Tibial artery (tissue), 4 donors: ENCODE results near the gene CHST11.
A peak's percentile ranks its signal among the peaks of the same experiment; 100 is the strongest.

Experiments used
- DNase-seq, 2 donors: peaks; one replicate each; pipeline ENCODE4 v3.0.0-alpha.2; 2019
- H3K27ac ChIP-seq, 2 donors: fragments of 200-600 bp; sonication (generic) in 1 of 2; 1 replicate in 1 of 2; 2 replicates in 1 of 2; pipeline ENCODE4 v1.5.1; 2018 to 2019; ENCODE audit warnings: mild to moderate bottlenecking in 1 of 2
- H3K27me3 ChIP-seq, 2 donors: fragments of 200-600 bp; sonication (generic) in 1 of 2; one replicate each; pipeline versions ENCODE4 v1.5.1 to v1.6.0; 2016 to 2019
- H3K36me3 ChIP-seq, 3 donors: fragments of 200-600 bp; sonication (generic) in 2 of 3; one replicate each; pipeline ENCODE4 v1.5.1; 2016 to 2019; ENCODE audit warnings: mild to moderate bottlenecking in 2 of 3
- H3K4me1 ChIP-seq, 4 donors: fragments of 200-600 bp; sonication (generic) in 2 of 4; 1 replicate in 3 of 4; 2 replicates in 1 of 4; pipeline ENCODE4 v1.5.1; 2016 to 2019
- H3K4me3 ChIP-seq, 2 donors: fragments of 200-600 bp; sonication (generic) in 1 of 2; 1 replicate in 1 of 2; 2 replicates in 1 of 2; pipeline ENCODE4 v1.5.1; 2018 to 2019; ENCODE audit warnings: mild to moderate bottlenecking in 2 of 2
- H3K9me3 ChIP-seq, 3 donors: fragments of 200-600 bp; sonication (generic) in 1 of 3; one replicate each; pipeline ENCODE4 v1.5.1; 2016 to 2019
- intact Hi-C: fragments of 100-400 bp; cut with DNase I; formaldehyde crosslinking; loops from one replicate; pipeline ENCODE4 v1.15.0; 2023; ENCODE audit warnings: low total_unique reads
- TF ChIP-seq, protein P1 (sequence below), 2 experiments: fragments of 200-600 bp in 1 of 2; fragments of 450-650 bp in 1 of 2; IDR thresholded peaks; one replicate each; pipeline ENCODE4 v1.5.1; 2017 to 2019; ENCODE audit warnings: antibody characterized with exemption in 2 of 2, mild to moderate bottlenecking in 1 of 2, moderate library complexity in 1 of 2

The CHST11 gene

DNA sequence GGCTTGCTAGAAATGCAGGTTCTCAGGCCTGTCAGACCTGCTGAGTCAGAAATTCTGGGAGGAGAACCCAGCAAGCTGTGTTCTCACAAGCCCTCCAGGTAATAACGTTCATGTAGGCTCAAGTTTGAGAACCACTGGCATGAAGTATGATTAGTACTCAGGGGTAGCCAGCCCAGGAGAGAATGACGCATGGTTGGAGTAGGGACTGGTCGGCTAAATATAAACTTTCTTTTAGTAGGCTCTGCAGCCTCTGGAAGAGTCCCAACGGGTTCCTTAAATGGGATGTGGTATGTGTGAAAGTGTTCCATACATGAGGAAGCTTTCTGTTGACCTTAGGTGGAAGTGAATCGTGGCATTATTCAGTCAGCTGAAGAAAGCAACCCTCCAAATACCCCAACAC is 292.0 kb downstream of the CHST11 start:
- peak overlapping the region; percentile 25 to 58 for H3K27ac ChIP-seq
- intact Hi-C loops: no loop called here
- H3K4me3 ChIP-seq: no peak overlapping the region
- peaks cover 0 to 15% (median 5%) of the 10 kb centered on the region in 4 donors for H3K4me1 ChIP-seq
- no peaks in the 10 kb centered on the region for H3K9me3 ChIP-seq
- H3K27me3 ChIP-seq: no peaks in the 10 kb centered on the region
- peak; percentile 41 to 72 for DNase-seq
- no peaks in the 10 kb centered on the region for H3K36me3 ChIP-seq
- TF ChIP-seq, protein P1, sequence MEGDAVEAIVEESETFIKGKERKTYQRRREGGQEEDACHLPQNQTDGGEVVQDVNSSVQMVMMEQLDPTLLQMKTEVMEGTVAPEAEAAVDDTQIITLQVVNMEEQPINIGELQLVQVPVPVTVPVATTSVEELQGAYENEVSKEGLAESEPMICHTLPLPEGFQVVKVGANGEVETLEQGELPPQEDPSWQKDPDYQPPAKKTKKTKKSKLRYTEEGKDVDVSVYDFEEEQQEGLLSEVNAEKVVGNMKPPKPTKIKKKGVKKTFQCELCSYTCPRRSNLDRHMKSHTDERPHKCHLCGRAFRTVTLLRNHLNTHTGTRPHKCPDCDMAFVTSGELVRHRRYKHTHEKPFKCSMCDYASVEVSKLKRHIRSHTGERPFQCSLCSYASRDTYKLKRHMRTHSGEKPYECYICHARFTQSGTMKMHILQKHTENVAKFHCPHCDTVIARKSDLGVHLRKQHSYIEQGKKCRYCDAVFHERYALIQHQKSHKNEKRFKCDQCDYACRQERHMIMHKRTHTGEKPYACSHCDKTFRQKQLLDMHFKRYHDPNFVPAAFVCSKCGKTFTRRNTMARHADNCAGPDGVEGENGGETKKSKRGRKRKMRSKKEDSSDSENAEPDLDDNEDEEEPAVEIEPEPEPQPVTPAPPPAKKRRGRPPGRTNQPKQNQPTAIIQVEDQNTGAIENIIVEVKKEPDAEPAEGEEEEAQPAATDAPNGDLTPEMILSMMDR (IDR thresholded peaks at IDR 0.05): no peak

GRCh38 chr12:104749545-104749944 is 292.8 kb downstream of the CHST11 start:
- Histone ChIP-seq H3K27ac (peak overlapping the region in 1 of 2 donors; percentile 58), H3K4me1 (peaks cover 0 to 15% (median 5%) of the 10 kb centered on the region in 4 donors), H3K9me3 (no peaks in the 10 kb centered on the region), H3K36me3 (no peaks in the 10 kb centered on the region), H3K27me3 (no peaks in the 10 kb centered on the region), H3K4me3 (no peak overlapping the region)
- TF ChIP-seq, protein P1 (IDR thresholded peaks at IDR 0.05): no peak
- no peak for DNase-seq
- intact Hi-C loops: no loop called here

DNA sequence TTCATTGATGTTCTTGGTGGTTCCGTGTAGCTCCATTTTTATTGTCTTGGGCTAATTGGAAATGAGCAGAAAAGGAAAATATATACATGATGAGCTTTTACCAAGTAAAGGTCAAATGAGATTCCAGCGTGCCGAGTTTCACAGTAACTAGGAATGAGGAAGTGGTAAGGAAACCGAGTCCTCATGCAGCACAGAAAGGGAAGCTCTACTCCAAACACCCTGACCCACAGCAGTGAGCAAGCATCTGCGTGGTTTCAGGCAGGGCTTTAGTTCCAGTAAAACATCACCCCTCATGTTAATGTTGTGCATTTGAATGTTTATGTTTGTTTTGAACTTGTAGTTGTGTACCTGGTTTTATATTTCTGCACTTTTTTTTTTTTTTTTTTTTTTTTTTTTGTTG is 293.3 kb downstream of the CHST11 start:
- intact Hi-C loops: no loop called here
- H3K9me3 ChIP-seq: no peaks in the 10 kb centered on the region
- no peaks in the 10 kb centered on the region for H3K36me3 ChIP-seq
- H3K27me3 ChIP-seq: no peaks in the 10 kb centered on the region
- peaks cover 0 to 15% (median 5%) of the 10 kb centered on the region in 4 donors for H3K4me1 ChIP-seq
- TF ChIP-seq, protein P1 (IDR thresholded peaks at IDR 0.05): no peak
- H3K4me3 ChIP-seq: no peak overlapping the region
- peak in 1 of 2 donors; percentile 36 for DNase-seq
- H3K27ac ChIP-seq: no peak overlapping the region

- no peaks in the 10 kb centered on the region for H3K27me3 ChIP-seq
- H3K27ac ChIP-seq: no peak overlapping the region
- TF ChIP-seq, protein P1 (IDR thresholded peaks at IDR 0.05): no peak
- no peak for DNase-seq
- intact Hi-C loops: no loop called here
- H3K4me3 ChIP-seq: no peak overlapping the region
- no peaks in the 10 kb centered on the region for H3K9me3 ChIP-seq
- H3K36me3 ChIP-seq: no peaks in the 10 kb centered on the region
- peaks cover 0 to 15% (median 5%) of the 10 kb centered on the region in 4 donors for H3K4me1 ChIP-seq
Measured at GRCh38 chr12:104751120-104751519, 294.4 kb downstream of the CHST11 start.

- peaks cover 0 to 15% (median 5%) of the 10 kb centered on the region in 4 donors for H3K4me1 ChIP-seq
- intact Hi-C loops: no loop called here
Measured at GRCh38 chr12:104751594-104751993, 294.8 kb downstream of the CHST11 start.

More at GRCh38 chr12:104751594-104751993, 294.8 kb downstream of the CHST11 start:
- Histone ChIP-seq H3K9me3 (no peaks in the 10 kb centered on the region), H3K4me3 (no peak overlapping the region), H3K36me3 (no peaks in the 10 kb centered on the region), H3K27me3 (no peaks in the 10 kb centered on the region), H3K27ac (no peak overlapping the region)
- TF ChIP-seq, protein P1 (IDR thresholded peaks at IDR 0.05): no peak
- no peak for DNase-seq
